Breast epithelium (tissue), 4 donors: Measurements from ENCODE around the gene TMEM45B. TPM values are rescaled to one million over a fixed set of nuclear protein-coding genes. Genes with fewer than 3 reads are reported as not detected.
"Not testable (repeated sequence)": the region's sequence is repeated elsewhere in the genome, so short reads cannot be mapped to it uniquely, and the experiment has no call there.

Experiments
- DNase-seq, 2 donors: peaks; one replicate each; pipeline ENCODE4 v3.0.0-alpha.2; 2019; ENCODE audit warnings: low spot score in 2 of 2
- H3K27ac ChIP-seq, 2 donors: fragments of 200-600 bp; sonication (generic) in 1 of 2; one replicate each; pipeline ENCODE4 v1.5.1; 2016 to 2019; ENCODE audit warnings: mild to moderate bottlenecking in 1 of 2
- H3K27me3 ChIP-seq, 2 donors: fragments of 200-600 bp; sonication (generic) in 1 of 2; one replicate each; pipeline versions ENCODE4 v1.5.1 to v1.6.0; 2017 to 2019; ENCODE audit warnings: control low read depth in 1 of 2, mild to moderate bottlenecking in 1 of 2
- H3K36me3 ChIP-seq: fragments of 200-600 bp; one replicate; pipeline ENCODE4 v1.5.1; 2019
- H3K4me1 ChIP-seq, 2 donors: fragments of 200-600 bp; sonication (generic); one replicate each; pipeline ENCODE4 v1.5.1; 2016 to 2019; ENCODE audit warnings: control low read depth in 1 of 2
- H3K4me3 ChIP-seq, 3 donors: fragments of 200-600 bp; sonication (generic); 1 replicate in 2 of 3; 2 replicates in 1 of 3; pipeline ENCODE4 v1.5.1; 2016 to 2019; ENCODE audit warnings: mild to moderate bottlenecking in 3 of 3, moderate library complexity in 2 of 3
- H3K9me3 ChIP-seq, 2 donors: fragments of 200-600 bp; sonication (generic) in 1 of 2; one replicate each; pipeline ENCODE4 v1.5.1; 2016 to 2019; ENCODE audit warnings: control low read depth in 1 of 2
- CTCF ChIP-seq, 3 donors: fragments of 450-650 bp; IDR thresholded peaks; one replicate each; pipeline ENCODE4 v1.5.1; 2016 to 2017; ENCODE audit warnings: antibody characterized with exemption in 3 of 3, mild to moderate bottlenecking in 3 of 3, moderate library complexity in 3 of 3
- POLR2A ChIP-seq: fragments of 450-650 bp; IDR thresholded peaks from one replicate; pipeline ENCODE4 v1.6.1; 2016; ENCODE audit warnings: antibody characterized with exemption, mild to moderate bottlenecking, moderate library complexity
- POLR2AphosphoS5 ChIP-seq, 3 donors: sonication (generic); formaldehyde crosslinking; IDR thresholded peaks; one replicate each; pipeline ENCODE4 v1.6.1; 2017; ENCODE audit warnings: antibody characterized with exemption in 3 of 3
- intact Hi-C: fragments of 100-400 bp; cut with DNase I; formaldehyde crosslinking; loops from one replicate; pipeline ENCODE4 v1.15.1; 2023; ENCODE audit warnings: low total_unique reads
- total RNA-seq, 3 donors: library from RNA; depleted of rRNA; stranded (reverse); fragments of >200 nt; gene quantifications; one replicate each; pipeline ENCODE4 v1.1.0, GENCODE V29; 2016

The TMEM45B gene
- total RNA-seq, 3 donors from 2014 or later, result 7.3 to 11.8 TPM; not detected in 1

DNA sequence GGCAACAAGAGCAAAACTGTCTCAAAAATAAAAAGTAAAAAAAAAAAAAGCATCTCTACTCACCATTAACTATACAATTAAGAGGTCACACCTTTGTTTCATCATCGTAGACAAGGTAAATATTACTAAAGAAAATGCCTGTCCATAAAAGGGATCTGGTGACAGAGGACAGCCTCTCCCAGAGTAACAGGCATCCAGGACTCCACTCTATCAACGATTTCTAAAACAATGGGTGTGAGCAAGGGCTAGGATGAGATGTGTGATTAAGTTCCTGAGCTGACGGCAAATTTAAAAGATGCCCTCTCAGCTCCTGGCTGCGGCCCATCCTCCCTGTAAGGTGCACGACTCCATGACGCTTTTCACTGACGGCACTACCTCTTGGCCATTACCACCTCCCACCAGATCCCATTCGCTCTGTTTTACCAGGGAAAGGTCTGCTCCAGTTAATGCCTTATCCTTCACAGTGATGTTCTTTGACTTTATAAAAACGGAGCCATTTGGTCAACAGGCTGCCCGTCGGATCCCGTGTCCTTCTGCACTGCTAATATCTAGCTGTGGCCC, 2.3 kb upstream of the TMEM45B start:
- Histone ChIP-seq H3K27me3 (no peaks in the 10 kb centered on the region), H3K9me3 (peaks cover 0 to 6% of the 10 kb centered on the region in 2 donors)
- intact Hi-C loops, result no loop called here

DNA sequence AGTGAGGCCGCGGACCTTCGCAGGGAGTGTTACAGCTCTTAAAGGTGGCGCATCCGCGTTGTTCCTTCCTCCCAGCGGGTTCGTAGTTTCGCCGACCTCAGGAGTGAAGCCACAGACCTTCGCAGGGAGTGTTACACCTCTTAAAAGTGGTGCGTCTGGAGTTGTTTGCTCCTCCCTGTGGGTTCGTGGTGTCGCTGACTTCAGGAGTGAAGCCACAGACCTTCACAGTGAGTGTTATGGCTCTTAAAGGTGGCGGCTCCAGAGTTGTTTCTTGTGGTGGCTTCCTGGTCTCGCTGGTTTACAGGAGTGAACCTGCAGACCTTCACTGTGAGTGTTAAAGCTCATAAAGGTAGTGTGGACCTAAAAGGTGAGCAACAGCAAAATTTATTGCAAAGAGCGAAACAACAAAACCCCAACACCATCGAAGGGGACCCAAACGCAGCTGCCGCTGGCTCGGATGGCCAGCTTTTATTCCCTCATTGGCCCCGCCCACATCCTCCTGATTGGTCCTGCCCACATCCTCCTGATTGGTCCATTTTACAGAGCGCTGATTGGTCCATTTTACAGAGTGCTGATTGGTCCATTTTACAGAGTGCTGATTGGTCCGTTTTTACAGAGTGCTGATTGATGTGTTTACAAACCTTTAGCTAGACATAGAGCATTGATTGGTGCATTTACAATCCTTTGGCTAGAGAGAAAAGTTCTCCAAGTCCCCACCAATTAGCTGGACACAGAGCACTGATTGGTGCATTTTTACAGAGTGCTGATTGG, 1.2 kb upstream of the TMEM45B start:
- no peak for DNase-seq
- Histone ChIP-seq H3K4me3 (no peak overlapping the region), H3K27ac (no peak overlapping the region), H3K9me3 (peaks cover 0 to 6% of the 10 kb centered on the region in 2 donors), H3K36me3 (no peaks in the 10 kb centered on the region), H3K27me3 (no peaks in the 10 kb centered on the region), H3K4me1 (no peaks in the 10 kb centered on the region)
- no peak for TF ChIP-seq POLR2AphosphoS5 (IDR thresholded peaks at IDR 0.05)
- TF ChIP-seq CTCF (IDR thresholded peaks at IDR 0.05), result no peak
- TF ChIP-seq POLR2A, result no peak
- intact Hi-C loops, result no loop called here

More for the DNA sequence above, 2.3 kb upstream of the TMEM45B start:
- Histone ChIP-seq H3K27ac (no peak overlapping the region), H3K4me3 (no peak overlapping the region), H3K4me1 (no peaks in the 10 kb centered on the region), H3K36me3 (no peaks in the 10 kb centered on the region)
- TF ChIP-seq CTCF (IDR thresholded peaks at IDR 0.05) (no peak), POLR2A (no peak), POLR2AphosphoS5 (IDR thresholded peaks at IDR 0.05) (no peak)
- DNase-seq, result no peak

DNA sequence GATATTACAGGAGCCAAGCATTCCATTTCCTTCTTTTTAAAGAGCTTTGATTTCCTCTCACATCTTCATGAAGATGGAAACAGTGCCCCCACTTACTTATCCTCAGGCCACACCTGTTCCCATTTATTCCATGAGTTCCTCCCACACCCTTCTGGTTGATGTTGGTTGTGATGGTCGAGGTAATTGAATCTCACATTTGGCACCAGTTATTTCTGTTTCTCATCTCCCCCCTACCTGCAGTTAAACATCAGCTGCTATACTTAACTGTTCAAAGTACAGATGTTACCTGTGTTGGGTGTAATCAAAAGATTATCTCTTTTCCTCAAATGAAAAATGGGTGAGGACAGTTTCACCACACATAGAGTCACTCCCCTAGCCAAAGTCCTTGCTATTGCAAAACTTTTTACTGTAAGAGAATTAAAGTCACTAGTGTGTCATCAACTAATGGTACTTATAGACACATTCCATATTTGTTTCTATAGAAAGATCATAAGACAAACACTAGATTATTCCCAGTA, 1.9 kb downstream of the TMEM45B start:
- Histone ChIP-seq H3K9me3 (peaks cover 0 to 6% of the 10 kb centered on the region in 2 donors), H3K4me3 (no peak overlapping the region), H3K27me3 (no peaks in the 10 kb centered on the region), H3K27ac (no peak overlapping the region), H3K4me1 (no peaks in the 10 kb centered on the region), H3K36me3 (no peaks in the 10 kb centered on the region)
- TF ChIP-seq POLR2AphosphoS5 (IDR thresholded peaks at IDR 0.05) (no peak), CTCF (IDR thresholded peaks at IDR 0.05) (no peak), POLR2A (no peak)
- DNase-seq, result no peak
- intact Hi-C loops, result no loop called here

DNA sequence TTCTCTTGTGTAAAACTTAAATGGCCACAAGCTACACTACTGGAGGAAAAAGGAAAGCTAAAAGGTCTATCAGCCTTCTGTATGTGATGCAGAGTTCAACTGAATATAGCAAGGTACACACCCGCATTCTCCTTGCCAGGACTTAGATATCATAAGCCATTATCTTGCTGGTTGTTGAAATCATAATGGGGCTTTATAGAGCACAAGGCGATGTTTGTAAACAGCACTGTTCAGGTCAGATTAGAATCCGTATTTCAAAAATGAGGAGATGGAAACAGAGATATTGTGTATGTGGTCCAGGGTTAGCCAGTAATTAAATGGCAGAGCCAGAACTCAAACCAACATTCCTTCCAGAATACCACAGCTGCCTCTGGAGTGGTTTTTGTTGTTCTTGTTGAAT, 2.6 kb downstream of the TMEM45B start:
- H3K27ac ChIP-seq, DNase-seq, H3K9me3 ChIP-seq, intact Hi-C loops, H3K27me3 ChIP-seq, H3K4me3 ChIP-seq, H3K36me3 ChIP-seq, H3K4me1 ChIP-seq: not testable (repeated sequence)

- no peak overlapping the region for H3K4me3 ChIP-seq
- no peaks in the 10 kb centered on the region for H3K27me3 ChIP-seq
- DNase-seq, result no peak
- H3K27ac ChIP-seq, result no peak overlapping the region
- intact Hi-C loops, result no loop called here
- TF ChIP-seq CTCF (IDR thresholded peaks at IDR 0.05) (no peak), POLR2A (no peak), POLR2AphosphoS5 (IDR thresholded peaks at IDR 0.05) (no peak)
- H3K4me1 ChIP-seq, result no peaks in the 10 kb centered on the region
- no peaks in the 10 kb centered on the region for H3K36me3 ChIP-seq
- peaks cover 0 to 6% of the 10 kb centered on the region in 2 donors for H3K9me3 ChIP-seq
Observed at GRCh38 chr11:129819237-129819636, 3.6 kb downstream of the TMEM45B start.

GRCh38 chr11:129820228-129820627, 4.6 kb downstream of the TMEM45B start:
- DNase-seq, H3K4me1 ChIP-seq, H3K27ac ChIP-seq, intact Hi-C loops, H3K36me3 ChIP-seq, H3K27me3 ChIP-seq, H3K9me3 ChIP-seq, H3K4me3 ChIP-seq: not testable (repeated sequence)

DNA sequence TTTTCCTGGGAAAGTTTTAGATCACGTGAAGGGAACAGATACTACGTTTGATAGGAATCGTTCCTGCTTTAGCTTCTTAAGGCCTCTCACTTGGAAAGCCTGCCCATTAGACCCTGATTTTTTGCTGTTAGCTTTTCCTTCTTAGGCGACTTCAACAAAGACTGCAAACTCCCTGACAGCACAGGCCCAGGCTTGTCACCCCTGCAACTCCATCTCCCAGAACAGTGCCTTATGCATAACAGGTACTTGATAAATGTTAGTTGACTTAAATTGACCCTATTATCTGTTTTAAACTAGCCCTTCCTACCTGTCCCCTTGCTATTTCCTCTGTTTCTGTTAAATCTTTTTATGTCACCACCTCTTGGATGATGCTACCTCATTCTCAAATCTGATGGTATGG, 7.6 kb downstream of the TMEM45B start:
- DNase-seq, H3K4me3 ChIP-seq, H3K4me1 ChIP-seq, intact Hi-C loops, H3K27me3 ChIP-seq, H3K27ac ChIP-seq, H3K36me3 ChIP-seq, H3K9me3 ChIP-seq: not testable (repeated sequence)

- H3K27ac ChIP-seq, H3K4me1 ChIP-seq, H3K27me3 ChIP-seq, H3K9me3 ChIP-seq, H3K36me3 ChIP-seq, DNase-seq, intact Hi-C loops, H3K4me3 ChIP-seq: not testable (repeated sequence)
Observed at GRCh38 chr11:129823799-129824198, 8.2 kb downstream of the TMEM45B start.
